Mesenteric fat pad (tissue), 1 donor: ENCODE data around the gene SH2B3. TPM values are rescaled to one million over a fixed set of nuclear protein-coding genes. Genes with fewer than 3 reads are reported as not detected.
"Not testable (repeated sequence)": the region's sequence is repeated elsewhere in the genome, so short reads cannot be mapped to it uniquely, and the experiment has no call there.

ENCODE experiments used
- DNase-seq: peaks from one replicate; pipeline ENCODE4 v3.0.0-alpha.2; 2020; ENCODE audit warnings: low spot score
- total RNA-seq: library from RNA; stranded (reverse); fragmentation: NEBNext Ultra II Directional; extraction: Animal tissue kit (Norgen Biotek cat#: 25700); gene quantifications from one replicate; pipeline ENCODE4 v1.2.1, GENCODE V29; 2021
- donor health status: DM: yes; HTN: yes; CAD: no.

The SH2B3 gene
- total RNA-seq, 1 donor from 2014 or later = 43.3 TPM

- no peak for DNase-seq
These were observed 18.8 kb upstream of the SH2B3 start for GRCh38 chr12:111386885-111387284.

- no peak for DNase-seq
These were observed 17.9 kb upstream of the SH2B3 start for GRCh38 chr12:111387747-111388323.

- no peak for DNase-seq
These were observed 16.1 kb upstream of the SH2B3 start for GRCh38 chr12:111389635-111390034.

- no peak for DNase-seq
These were observed 14.8 kb upstream of the SH2B3 start for GRCh38 chr12:111390910-111391309.

- no peak for DNase-seq
These were observed 11.9 kb upstream of the SH2B3 start for GRCh38 chr12:111393700-111394300.

- DNase-seq = no peak
These were observed 11.2 kb upstream of the SH2B3 start for GRCh38 chr12:111394480-111394879.

- DNase-seq = no peak
These were observed 10.2 kb upstream of the SH2B3 start for GRCh38 chr12:111395336-111396187.

- not testable (repeated sequence) for DNase-seq
These were observed 9.5 kb upstream of the SH2B3 start for GRCh38 chr12:111396271-111396670.

GRCh38 chr12:111396726-111397445, 8.8 kb upstream of the SH2B3 start:
- peak; percentile 97 for DNase-seq

- DNase-seq = no peak
These were observed 7.2 kb upstream of the SH2B3 start for GRCh38 chr12:111398530-111398929.

GRCh38 chr12:111399741-111400404, 5.8 kb upstream of the SH2B3 start:
- DNase-seq = not testable (repeated sequence)

GRCh38 chr12:111401167-111401605, 4.5 kb upstream of the SH2B3 start:
- no peak for DNase-seq

GRCh38 chr12:111402490-111402824, 3.3 kb upstream of the SH2B3 start:
- not testable (repeated sequence) for DNase-seq

- DNase-seq = no peak
These were observed 1.2 kb upstream of the SH2B3 start for GRCh38 chr12:111404362-111405148.

- DNase-seq = peak; percentile 98
These were observed 419 bp upstream of the SH2B3 start for GRCh38 chr12:111405149-111405858.

- DNase-seq = no peak
These were observed 1.0 kb downstream of the SH2B3 start for GRCh38 chr12:111406474-111407376.

- DNase-seq = no peak
These were observed 1.8 kb downstream of the SH2B3 start for GRCh38 chr12:111407377-111408115.

GRCh38 chr12:111408116-111408440, 2.4 kb downstream of the SH2B3 start:
- no peak for DNase-seq
